WTC11 (cell line): ENCODE measurements around the gene RAB11FIP3. TPM values are rescaled to one million over a fixed set of nuclear protein-coding genes. Genes with fewer than 3 reads are reported as not detected.

Source experiments
- CBFB ChIP-seq: sonication (generic); formaldehyde crosslinking; IDR thresholded peaks from 2 replicates; pipeline ENCODE4 v1.8.1; 2022; ENCODE audit warnings: mild to moderate bottlenecking, low read depth, missing genetic modification reagents
- ELF4 ChIP-seq: sonication (generic); formaldehyde crosslinking; IDR thresholded peaks from 2 replicates; pipeline ENCODE4 v1.8.1; 2022; ENCODE audit warnings: low read depth, mild to moderate bottlenecking, moderate library complexity, missing genetic modification reagents
- ESRRA ChIP-seq: sonication (generic); formaldehyde crosslinking; IDR thresholded peaks from 2 replicates; pipeline ENCODE4 v1.8.1; 2022; ENCODE audit warnings: mild to moderate bottlenecking, missing genetic modification reagents, borderline replicate concordance
- FOXJ3 ChIP-seq: sonication (generic); formaldehyde crosslinking; IDR thresholded peaks from 2 replicates; pipeline ENCODE4 v1.9.0; 2021; ENCODE audit warnings: missing genetic modification reagents, mild to moderate bottlenecking, borderline replicate concordance
- FOXK1 ChIP-seq: sonication (generic); formaldehyde crosslinking; IDR thresholded peaks from 2 replicates; pipeline ENCODE4 v1.8.0; 2022; ENCODE audit warnings: mild to moderate bottlenecking, moderate library complexity, missing genetic modification reagents
- FOXP1 ChIP-seq: sonication (generic); formaldehyde crosslinking; IDR thresholded peaks from 2 replicates; pipeline ENCODE4 v1.8.0; 2022; ENCODE audit warnings: missing genetic modification reagents, mild to moderate bottlenecking, moderate library complexity, borderline replicate concordance
- JAZF1 ChIP-seq: fragments of 250-450 bp; sonication (Bioruptor Pico); IDR thresholded peaks from 2 replicates; pipeline ENCODE4 v1.9.0; 2021; ENCODE audit warnings: moderate library complexity, mild to moderate bottlenecking, inconsistent platforms
- NFATC4 ChIP-seq: fragments of 250-450 bp; sonication (Bioruptor Pico); IDR thresholded peaks from 2 replicates; pipeline ENCODE4 v1.9.0; 2021; ENCODE audit warnings: mild to moderate bottlenecking
- NFE2L1 ChIP-seq: sonication (generic); formaldehyde crosslinking; IDR thresholded peaks from 2 replicates; pipeline ENCODE4 v1.8.1; 2023; ENCODE audit warnings: missing genetic modification reagents
- RELA ChIP-seq: sonication (generic); formaldehyde crosslinking; IDR thresholded peaks from 2 replicates; pipeline ENCODE4 v1.8.1; 2022; ENCODE audit warnings: missing genetic modification reagents, mild to moderate bottlenecking, borderline replicate concordance
- TEAD1 ChIP-seq: sonication (generic); formaldehyde crosslinking; IDR thresholded peaks from 2 replicates; pipeline ENCODE4 v1.8.0; 2022; ENCODE audit warnings: mild to moderate bottlenecking, missing genetic modification reagents
- TP53 ChIP-seq: sonication (generic); formaldehyde crosslinking; IDR thresholded peaks from 2 replicates; pipeline ENCODE4 v1.8.1; 2023; ENCODE audit warnings: mild to moderate bottlenecking, missing genetic modification reagents
- ZBTB21 ChIP-seq: sonication (generic); formaldehyde crosslinking; IDR thresholded peaks from 2 replicates; pipeline ENCODE4 v1.8.1; 2023; ENCODE audit warnings: mild to moderate bottlenecking, missing genetic modification reagents, borderline replicate concordance
- ZNF232 ChIP-seq: sonication (generic); formaldehyde crosslinking; IDR thresholded peaks from 2 replicates; pipeline ENCODE4 v1.8.0; 2022; ENCODE audit warnings: mild to moderate bottlenecking, missing genetic modification reagents
- ZNF317 ChIP-seq: sonication (generic); formaldehyde crosslinking; IDR thresholded peaks from 2 replicates; pipeline ENCODE4 v1.8.1; 2023; ENCODE audit warnings: low read depth, mild to moderate bottlenecking, moderate library complexity, missing genetic modification reagents, borderline replicate concordance
- ZNF396 ChIP-seq: fragments of 250-450 bp; sonication (Bioruptor Pico); IDR thresholded peaks from 2 replicates; pipeline ENCODE4 v1.8.0; 2021; ENCODE audit warnings: mild to moderate bottlenecking, moderate library complexity, borderline replicate concordance
- total RNA-seq: library from RNA; stranded (reverse); gene quantifications from 3 replicates; pipeline ENCODE4 v1.2.3, GENCODE V29; 2021
- TF ChIP-seq, protein P1 (sequence below): sonication (generic); formaldehyde crosslinking; IDR thresholded peaks from 2 replicates; pipeline ENCODE4 v1.8.0; 2023; ENCODE audit warnings: missing genetic modification reagents, mild to moderate bottlenecking, borderline replicate concordance
- TF ChIP-seq, protein P2 (sequence below): sonication (generic); formaldehyde crosslinking; conservative IDR thresholded peaks from 2 replicates; pipeline ENCODE4 v1.8.1; 2023; ENCODE audit warnings: mild to moderate bottlenecking, low read depth, missing genetic modification reagents, moderate library complexity
- TF ChIP-seq, protein P3 (sequence below): sonication (generic); formaldehyde crosslinking; IDR thresholded peaks from 2 replicates; pipeline ENCODE4 v1.8.1; 2023; ENCODE audit warnings: mild to moderate bottlenecking, moderate library complexity, missing genetic modification reagents
- TF ChIP-seq, protein P4 (sequence below): fragments of 200-600 bp; IDR thresholded peaks from 2 replicates; pipeline ENCODE4 v1.8.0; 2022; ENCODE audit warnings: antibody characterized with exemption
- TF ChIP-seq, protein P5 (sequence below): fragments of 250-450 bp; sonication (Bioruptor Pico); IDR thresholded peaks from 2 replicates; pipeline ENCODE4 v1.9.0; 2021; ENCODE audit warnings: mild to moderate bottlenecking
- TF ChIP-seq, protein P6 (sequence below): fragments of 250-450 bp; sonication (Bioruptor Pico); IDR thresholded peaks from 2 replicates; pipeline ENCODE4 v2.1.2; 2022; ENCODE audit warnings: mild to moderate bottlenecking, moderate library complexity
- TF ChIP-seq, protein P7 (sequence below): sonication (generic); formaldehyde crosslinking; IDR thresholded peaks from 2 replicates; pipeline ENCODE4 v1.8.0; 2022; ENCODE audit warnings: mild to moderate bottlenecking, missing genetic modification reagents
- TF ChIP-seq, protein P8 (sequence below): sonication (generic); formaldehyde crosslinking; IDR thresholded peaks from 2 replicates; pipeline ENCODE4 v1.8.1; 2023; ENCODE audit warnings: mild to moderate bottlenecking, missing genetic modification reagents, moderate library complexity

RAB11FIP3 gene
- total RNA-seq, 1 experiment from 2014 or later = 38.6 TPM

DNA sequence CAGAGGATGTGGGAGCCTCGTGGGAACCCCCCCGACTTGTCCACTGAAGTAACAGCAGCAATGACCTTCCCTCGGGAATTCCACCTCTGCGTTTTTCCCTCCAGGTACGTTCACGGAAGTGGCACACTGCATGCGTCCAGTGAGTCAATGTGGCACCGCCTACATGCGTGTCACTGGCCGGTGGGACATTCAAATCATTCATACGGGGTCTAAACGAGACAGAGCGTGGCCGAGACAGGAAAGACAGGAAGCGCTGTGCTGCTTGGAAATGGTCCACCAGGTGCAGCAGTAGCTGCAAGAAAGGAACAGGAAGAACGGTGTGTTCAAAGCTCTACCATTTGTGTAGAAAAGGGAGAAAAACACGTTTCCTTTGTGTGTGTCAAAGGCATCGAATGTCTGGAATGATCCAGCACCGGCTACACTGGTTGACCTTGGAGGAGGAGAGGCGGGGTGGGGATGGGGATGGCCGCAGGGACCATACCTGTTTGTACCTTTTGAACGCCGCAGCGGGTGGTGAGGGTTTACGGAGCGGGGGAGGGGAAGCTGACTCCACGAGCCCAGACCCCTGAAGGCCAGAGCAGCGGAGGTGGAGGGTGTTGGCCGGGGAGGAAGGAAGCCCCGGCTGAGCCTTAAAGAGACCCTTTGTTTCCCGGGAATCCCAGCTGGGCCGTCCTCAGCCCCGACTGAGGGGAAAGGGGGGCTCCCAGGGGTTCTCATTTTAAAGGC, 42.0 kb upstream of the RAB11FIP3 start (continued):
- TF ChIP-seq ESRRA (CRISPR knock-in tag) = 0 out of 2 replicates have a peak, but pooled peaks have one; percentile 72
- TF ChIP-seq ZBTB21 (CRISPR knock-in tag) = peak; percentile 13; the same call in 1 of the 2 replicates
- TF ChIP-seq, protein P1, sequence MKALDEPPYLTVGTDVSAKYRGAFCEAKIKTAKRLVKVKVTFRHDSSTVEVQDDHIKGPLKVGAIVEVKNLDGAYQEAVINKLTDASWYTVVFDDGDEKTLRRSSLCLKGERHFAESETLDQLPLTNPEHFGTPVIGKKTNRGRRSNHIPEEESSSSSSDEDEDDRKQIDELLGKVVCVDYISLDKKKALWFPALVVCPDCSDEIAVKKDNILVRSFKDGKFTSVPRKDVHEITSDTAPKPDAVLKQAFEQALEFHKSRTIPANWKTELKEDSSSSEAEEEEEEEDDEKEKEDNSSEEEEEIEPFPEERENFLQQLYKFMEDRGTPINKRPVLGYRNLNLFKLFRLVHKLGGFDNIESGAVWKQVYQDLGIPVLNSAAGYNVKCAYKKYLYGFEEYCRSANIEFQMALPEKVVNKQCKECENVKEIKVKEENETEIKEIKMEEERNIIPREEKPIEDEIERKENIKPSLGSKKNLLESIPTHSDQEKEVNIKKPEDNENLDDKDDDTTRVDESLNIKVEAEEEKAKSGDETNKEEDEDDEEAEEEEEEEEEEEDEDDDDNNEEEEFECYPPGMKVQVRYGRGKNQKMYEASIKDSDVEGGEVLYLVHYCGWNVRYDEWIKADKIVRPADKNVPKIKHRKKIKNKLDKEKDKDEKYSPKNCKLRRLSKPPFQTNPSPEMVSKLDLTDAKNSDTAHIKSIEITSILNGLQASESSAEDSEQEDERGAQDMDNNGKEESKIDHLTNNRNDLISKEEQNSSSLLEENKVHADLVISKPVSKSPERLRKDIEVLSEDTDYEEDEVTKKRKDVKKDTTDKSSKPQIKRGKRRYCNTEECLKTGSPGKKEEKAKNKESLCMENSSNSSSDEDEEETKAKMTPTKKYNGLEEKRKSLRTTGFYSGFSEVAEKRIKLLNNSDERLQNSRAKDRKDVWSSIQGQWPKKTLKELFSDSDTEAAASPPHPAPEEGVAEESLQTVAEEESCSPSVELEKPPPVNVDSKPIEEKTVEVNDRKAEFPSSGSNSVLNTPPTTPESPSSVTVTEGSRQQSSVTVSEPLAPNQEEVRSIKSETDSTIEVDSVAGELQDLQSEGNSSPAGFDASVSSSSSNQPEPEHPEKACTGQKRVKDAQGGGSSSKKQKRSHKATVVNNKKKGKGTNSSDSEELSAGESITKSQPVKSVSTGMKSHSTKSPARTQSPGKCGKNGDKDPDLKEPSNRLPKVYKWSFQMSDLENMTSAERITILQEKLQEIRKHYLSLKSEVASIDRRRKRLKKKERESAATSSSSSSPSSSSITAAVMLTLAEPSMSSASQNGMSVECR (CRISPR knock-in tag) = peak; percentile 54; the same call in 1 of the 2 replicates
- TF ChIP-seq, protein P2, sequence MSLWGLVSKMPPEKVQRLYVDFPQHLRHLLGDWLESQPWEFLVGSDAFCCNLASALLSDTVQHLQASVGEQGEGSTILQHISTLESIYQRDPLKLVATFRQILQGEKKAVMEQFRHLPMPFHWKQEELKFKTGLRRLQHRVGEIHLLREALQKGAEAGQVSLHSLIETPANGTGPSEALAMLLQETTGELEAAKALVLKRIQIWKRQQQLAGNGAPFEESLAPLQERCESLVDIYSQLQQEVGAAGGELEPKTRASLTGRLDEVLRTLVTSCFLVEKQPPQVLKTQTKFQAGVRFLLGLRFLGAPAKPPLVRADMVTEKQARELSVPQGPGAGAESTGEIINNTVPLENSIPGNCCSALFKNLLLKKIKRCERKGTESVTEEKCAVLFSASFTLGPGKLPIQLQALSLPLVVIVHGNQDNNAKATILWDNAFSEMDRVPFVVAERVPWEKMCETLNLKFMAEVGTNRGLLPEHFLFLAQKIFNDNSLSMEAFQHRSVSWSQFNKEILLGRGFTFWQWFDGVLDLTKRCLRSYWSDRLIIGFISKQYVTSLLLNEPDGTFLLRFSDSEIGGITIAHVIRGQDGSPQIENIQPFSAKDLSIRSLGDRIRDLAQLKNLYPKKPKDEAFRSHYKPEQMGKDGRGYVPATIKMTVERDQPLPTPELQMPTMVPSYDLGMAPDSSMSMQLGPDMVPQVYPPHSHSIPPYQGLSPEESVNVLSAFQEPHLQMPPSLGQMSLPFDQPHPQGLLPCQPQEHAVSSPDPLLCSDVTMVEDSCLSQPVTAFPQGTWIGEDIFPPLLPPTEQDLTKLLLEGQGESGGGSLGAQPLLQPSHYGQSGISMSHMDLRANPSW (CRISPR knock-in tag) = no peak
- peak; percentile 64; the same call in 1 of the 2 replicates for TF ChIP-seq NFE2L1 (CRISPR knock-in tag)
- TF ChIP-seq, protein P3, sequence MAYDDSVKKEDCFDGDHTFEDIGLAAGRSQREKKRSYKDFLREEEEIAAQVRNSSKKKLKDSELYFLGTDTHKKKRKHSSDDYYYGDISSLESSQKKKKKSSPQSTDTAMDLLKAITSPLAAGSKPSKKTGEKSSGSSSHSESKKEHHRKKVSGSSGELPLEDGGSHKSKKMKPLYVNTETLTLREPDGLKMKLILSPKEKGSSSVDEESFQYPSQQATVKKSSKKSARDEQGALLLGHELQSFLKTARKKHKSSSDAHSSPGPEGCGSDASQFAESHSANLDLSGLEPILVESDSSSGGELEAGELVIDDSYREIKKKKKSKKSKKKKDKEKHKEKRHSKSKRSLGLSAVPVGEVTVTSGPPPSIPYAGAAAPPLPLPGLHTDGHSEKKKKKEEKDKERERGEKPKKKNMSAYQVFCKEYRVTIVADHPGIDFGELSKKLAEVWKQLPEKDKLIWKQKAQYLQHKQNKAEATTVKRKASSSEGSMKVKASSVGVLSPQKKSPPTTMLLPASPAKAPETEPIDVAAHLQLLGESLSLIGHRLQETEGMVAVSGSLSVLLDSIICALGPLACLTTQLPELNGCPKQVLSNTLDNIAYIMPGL (CRISPR knock-in tag) = peak; percentile 68; the same call in 1 of the 2 replicates
- TF ChIP-seq FOXJ3 (CRISPR knock-in tag) = no peak
- 0 out of 2 replicates have a peak, but pooled peaks have one; percentile 23 for TF ChIP-seq FOXK1
- TF ChIP-seq, protein P4, sequence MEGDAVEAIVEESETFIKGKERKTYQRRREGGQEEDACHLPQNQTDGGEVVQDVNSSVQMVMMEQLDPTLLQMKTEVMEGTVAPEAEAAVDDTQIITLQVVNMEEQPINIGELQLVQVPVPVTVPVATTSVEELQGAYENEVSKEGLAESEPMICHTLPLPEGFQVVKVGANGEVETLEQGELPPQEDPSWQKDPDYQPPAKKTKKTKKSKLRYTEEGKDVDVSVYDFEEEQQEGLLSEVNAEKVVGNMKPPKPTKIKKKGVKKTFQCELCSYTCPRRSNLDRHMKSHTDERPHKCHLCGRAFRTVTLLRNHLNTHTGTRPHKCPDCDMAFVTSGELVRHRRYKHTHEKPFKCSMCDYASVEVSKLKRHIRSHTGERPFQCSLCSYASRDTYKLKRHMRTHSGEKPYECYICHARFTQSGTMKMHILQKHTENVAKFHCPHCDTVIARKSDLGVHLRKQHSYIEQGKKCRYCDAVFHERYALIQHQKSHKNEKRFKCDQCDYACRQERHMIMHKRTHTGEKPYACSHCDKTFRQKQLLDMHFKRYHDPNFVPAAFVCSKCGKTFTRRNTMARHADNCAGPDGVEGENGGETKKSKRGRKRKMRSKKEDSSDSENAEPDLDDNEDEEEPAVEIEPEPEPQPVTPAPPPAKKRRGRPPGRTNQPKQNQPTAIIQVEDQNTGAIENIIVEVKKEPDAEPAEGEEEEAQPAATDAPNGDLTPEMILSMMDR = no peak
- peak; percentile 59; the same call in 1 of the 2 replicates for TF ChIP-seq TP53
- TF ChIP-seq, protein P5, sequence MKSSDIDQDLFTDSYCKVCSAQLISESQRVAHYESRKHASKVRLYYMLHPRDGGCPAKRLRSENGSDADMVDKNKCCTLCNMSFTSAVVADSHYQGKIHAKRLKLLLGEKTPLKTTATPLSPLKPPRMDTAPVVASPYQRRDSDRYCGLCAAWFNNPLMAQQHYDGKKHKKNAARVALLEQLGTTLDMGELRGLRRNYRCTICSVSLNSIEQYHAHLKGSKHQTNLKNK = no peak
- TF ChIP-seq, protein P6, sequence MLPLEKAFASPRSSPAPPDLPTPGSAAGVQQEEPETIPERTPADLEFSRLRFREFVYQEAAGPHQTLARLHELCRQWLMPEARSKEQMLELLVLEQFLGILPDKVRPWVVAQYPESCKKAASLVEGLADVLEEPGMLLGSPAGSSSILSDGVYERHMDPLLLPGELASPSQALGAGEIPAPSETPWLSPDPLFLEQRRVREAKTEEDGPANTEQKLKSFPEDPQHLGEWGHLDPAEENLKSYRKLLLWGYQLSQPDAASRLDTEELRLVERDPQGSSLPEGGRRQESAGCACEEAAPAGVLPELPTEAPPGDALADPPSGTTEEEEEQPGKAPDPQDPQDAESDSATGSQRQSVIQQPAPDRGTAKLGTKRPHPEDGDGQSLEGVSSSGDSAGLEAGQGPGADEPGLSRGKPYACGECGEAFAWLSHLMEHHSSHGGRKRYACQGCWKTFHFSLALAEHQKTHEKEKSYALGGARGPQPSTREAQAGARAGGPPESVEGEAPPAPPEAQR (CRISPR knock-in tag) = no peak
- TF ChIP-seq RELA (CRISPR knock-in tag) = no peak
- TF ChIP-seq ELF4 (CRISPR knock-in tag) = no peak
- no peak for TF ChIP-seq ZNF317 (CRISPR knock-in tag)
- TF ChIP-seq, protein P7, sequence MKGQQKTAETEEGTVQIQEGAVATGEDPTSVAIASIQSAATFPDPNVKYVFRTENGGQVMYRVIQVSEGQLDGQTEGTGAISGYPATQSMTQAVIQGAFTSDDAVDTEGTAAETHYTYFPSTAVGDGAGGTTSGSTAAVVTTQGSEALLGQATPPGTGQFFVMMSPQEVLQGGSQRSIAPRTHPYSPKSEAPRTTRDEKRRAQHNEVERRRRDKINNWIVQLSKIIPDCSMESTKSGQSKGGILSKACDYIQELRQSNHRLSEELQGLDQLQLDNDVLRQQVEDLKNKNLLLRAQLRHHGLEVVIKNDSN (CRISPR knock-in tag) = no peak
- 0 out of 2 replicates have a peak, but pooled peaks have one; percentile 31 for TF ChIP-seq ZNF232 (CRISPR knock-in tag)
- TF ChIP-seq CBFB = no peak
- TF ChIP-seq, protein P8, sequence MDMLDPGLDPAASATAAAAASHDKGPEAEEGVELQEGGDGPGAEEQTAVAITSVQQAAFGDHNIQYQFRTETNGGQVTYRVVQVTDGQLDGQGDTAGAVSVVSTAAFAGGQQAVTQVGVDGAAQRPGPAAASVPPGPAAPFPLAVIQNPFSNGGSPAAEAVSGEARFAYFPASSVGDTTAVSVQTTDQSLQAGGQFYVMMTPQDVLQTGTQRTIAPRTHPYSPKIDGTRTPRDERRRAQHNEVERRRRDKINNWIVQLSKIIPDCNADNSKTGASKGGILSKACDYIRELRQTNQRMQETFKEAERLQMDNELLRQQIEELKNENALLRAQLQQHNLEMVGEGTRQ (CRISPR knock-in tag) = peak; percentile 52
- TF ChIP-seq JAZF1 = no peak
- TF ChIP-seq FOXP1 (CRISPR knock-in tag) = peak; percentile 81; the same call in 1 of the 2 replicates
- TF ChIP-seq TEAD1 = no peak; the same call in 1 of the 2 replicates
- no peak for TF ChIP-seq NFATC4 (CRISPR knock-in tag)
- TF ChIP-seq ZNF396 (CRISPR knock-in tag) = no peak
